GM10248 (cell line): Measurements from ENCODE around the gene RIPK4.

Experiments
- CTCF ChIA-PET: fragments of 300-600 bp; sonication (Branson Sonifier 250); formaldehyde crosslinking; extraction: SDS; loops from one replicate; lab custom pipeline; 2021; ENCODE audit warnings: antibody characterized with exemption; lab: Yijun Ruan, JAX
- POLR2A ChIA-PET: fragments of 350-650 bp; sonication (Branson Sonifier 250); formaldehyde crosslinking; extraction: SDS; loops from one replicate; lab custom pipeline; 2020; ENCODE audit warnings: antibody characterized with exemption; lab: Yijun Ruan, JAX
- DNase-seq: peaks from one replicate; pipeline ENCODE4 v3.0.0; 2012; ENCODE audit errors: extremely low spot score
- TF ChIP-seq, protein P1 (sequence below): IDR thresholded peaks from 2 replicates; pipeline ENCODE4 v1.5.1; 2012; ENCODE audit warnings: mild to moderate bottlenecking, low read depth; ENCODE audit errors: extremely low read depth, missing control alignments, control extremely low read depth

RIPK4 gene

DNA sequence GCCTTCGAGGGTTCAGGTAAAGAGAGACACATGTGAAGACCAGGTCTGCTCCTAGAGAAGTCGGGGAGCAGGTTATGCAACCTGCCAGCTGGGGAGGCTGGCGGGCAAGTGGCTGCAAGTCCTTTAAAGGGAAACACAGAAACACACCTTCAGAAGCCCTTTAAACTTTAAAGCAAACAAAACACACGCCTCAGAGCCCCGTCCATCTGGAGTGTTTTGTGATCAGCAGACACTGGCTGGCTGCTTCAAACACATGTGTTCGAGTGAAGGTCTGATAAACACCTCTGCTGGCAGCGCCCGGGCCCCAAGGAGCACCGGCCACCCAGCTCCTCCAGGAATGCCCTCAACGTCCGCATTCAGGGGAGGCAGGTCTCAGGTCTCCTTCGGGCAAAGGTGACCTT lies 15.2 kb downstream of the RIPK4 start:
- POLR2A ChIA-PET: no interaction called here
- TF ChIP-seq, protein P1, sequence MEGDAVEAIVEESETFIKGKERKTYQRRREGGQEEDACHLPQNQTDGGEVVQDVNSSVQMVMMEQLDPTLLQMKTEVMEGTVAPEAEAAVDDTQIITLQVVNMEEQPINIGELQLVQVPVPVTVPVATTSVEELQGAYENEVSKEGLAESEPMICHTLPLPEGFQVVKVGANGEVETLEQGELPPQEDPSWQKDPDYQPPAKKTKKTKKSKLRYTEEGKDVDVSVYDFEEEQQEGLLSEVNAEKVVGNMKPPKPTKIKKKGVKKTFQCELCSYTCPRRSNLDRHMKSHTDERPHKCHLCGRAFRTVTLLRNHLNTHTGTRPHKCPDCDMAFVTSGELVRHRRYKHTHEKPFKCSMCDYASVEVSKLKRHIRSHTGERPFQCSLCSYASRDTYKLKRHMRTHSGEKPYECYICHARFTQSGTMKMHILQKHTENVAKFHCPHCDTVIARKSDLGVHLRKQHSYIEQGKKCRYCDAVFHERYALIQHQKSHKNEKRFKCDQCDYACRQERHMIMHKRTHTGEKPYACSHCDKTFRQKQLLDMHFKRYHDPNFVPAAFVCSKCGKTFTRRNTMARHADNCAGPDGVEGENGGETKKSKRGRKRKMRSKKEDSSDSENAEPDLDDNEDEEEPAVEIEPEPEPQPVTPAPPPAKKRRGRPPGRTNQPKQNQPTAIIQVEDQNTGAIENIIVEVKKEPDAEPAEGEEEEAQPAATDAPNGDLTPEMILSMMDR: no peak
- no peak for DNase-seq
- CTCF ChIA-PET: no interaction called here

DNA sequence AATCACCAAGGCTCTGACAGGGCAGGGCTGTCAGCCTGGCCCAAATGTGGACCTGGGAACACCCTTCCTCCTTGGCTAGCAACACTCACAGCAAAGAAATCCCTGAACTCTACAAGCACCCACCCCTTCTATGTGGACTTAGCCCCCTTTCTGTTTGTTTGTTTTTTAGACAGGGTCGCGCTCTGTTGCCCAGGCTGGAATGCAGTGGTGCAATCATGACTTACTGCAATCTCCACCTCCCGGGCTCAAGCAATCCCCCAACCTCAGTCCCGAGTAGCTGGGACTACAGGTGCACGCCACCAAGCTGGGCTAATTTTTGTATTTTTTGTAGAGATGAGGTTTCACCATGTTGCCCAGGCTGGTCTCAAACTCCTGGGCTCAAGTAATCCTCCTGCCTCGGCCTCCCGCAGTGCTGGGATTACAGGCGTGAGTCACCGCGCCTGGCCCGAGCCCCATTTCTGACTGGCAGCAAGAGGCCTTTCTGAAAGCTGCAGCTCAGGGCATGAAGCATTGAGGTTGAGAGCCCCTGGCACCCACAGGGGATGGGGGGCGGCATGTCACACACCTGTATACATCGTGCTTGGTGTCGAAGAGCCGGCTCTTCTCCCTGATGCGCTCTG lies 16.2 kb downstream of the RIPK4 start:
- TF ChIP-seq, protein P1: no peak
- CTCF ChIA-PET: interaction anchor here (1.3 kb wide), 1 partner anchor 66 kb away, joined by 3 read pairs; no protein-coding TSS in a partner anchor
- DNase-seq: no peak
- POLR2A ChIA-PET: no interaction called here

DNA sequence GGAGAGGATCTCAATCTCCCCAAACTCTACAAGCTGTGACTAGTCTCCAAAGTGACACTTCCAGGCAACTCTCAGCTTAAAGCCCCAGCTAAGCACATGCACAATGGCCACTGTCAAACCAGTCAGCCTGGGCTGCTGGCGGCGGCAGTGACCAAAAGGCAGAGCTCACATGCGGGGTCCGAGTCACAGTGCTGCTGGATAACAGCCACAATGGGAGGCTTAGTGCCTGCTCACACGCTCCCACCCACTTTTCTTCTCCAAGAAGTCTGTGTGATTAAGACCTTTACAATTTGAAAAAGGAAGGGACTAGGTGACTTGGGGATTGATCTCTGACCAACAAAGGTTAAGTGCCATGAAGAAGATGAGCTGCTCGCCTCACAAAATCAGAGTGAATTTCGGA lies 16.8 kb downstream of the RIPK4 start:
- TF ChIP-seq, protein P1: no peak
- ChIA-PET CTCF (interaction anchor here (1.3 kb wide), 1 partner anchor 67 kb away, joined by 3 read pairs; no protein-coding TSS in a partner anchor), POLR2A (no interaction called here)
- DNase-seq: no peak

DNA sequence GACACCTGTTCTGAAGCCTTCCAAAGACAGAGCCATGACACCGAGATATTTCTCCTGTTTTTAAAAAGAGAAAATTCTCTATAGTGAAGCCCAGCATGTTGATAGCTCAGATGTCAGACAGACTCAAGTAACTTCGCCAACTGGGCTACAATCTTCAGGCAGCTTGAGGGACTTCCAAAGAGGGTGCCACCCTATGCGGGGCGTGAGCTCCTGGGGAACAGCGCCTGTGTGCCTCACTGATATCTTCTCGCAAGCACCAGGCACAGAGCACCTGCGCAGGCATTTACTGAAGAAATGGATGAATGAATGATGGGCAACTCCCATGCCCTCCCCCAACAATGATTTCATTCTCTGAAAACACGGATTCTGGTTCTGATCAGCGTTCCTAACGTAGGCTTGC lies 17.6 kb downstream of the RIPK4 start:
- TF ChIP-seq, protein P1: no peak
- no peak for DNase-seq
- ChIA-PET CTCF (interaction anchor here (1.3 kb wide), 1 partner anchor 68 kb away, joined by 3 read pairs; no protein-coding TSS in a partner anchor), POLR2A (no interaction called here)

DNA sequence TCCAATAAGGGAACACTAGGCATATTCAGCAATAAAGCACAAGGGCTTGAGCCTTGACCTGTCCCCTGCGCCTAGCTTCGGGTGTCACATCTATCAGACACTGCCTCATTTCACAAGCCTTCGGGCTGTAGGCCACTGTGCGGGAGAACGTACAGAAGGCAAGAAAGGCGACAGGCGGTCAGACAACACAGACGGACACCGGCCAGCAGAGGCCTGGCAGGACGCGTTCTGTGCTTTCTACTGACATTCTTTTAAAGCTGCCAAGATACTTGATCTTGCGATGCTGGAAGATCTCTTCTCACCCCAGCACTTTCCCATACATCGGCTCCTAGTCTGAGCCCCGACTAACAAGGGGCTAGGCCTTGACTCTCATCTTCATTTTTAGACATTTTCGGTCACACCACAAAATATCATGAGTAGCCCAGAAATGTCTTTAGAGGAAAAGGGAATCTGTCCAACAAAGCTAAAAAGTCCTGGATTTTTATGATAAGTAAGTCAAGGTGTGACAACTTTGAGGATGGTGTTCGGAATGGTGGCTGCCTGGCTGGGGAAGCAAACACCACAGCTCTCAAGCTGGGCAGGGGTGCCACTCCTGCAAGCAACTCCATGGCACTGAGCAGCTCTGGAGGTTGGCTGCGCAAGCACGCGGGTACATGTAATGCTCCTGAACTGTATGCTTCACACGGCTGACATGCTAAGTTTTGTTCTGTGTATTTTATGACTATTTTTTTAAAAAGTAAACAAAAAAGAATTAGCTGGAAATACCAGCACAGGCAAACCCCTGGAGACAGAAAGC lies 18.7 kb downstream of the RIPK4 start:
- POLR2A ChIA-PET: no interaction called here
- TF ChIP-seq, protein P1: no peak
- CTCF ChIA-PET: no interaction called here
- DNase-seq: no peak

DNA sequence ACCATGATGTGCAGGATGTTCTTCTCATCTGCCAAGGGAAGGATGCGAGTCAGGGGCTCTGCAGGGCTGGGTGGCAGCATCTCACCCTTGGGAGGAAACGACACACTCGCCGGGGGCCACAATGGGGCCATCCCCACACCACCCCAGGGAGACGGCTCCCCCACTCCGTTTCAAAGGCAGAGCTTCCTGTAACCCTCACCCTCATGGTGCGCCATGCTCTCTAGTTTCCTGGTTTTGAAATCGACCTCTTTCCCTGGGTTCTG lies 20.2 kb downstream of the RIPK4 start:
- DNase-seq: no peak
- POLR2A ChIA-PET: no interaction called here
- CTCF ChIA-PET: no interaction called here
- TF ChIP-seq, protein P1: no peak
